Stimulated activated CD4-positive, alpha-beta T cell treated with anti-CD3 and anti-CD28 coated beads, Interleukin-12 subunit alpha, Interleukin-12 subunit beta, amount 100 ng/mL, for 48 hours (primary cell): ENCODE data around the gene SIRT3.
"Not testable (repeated sequence)": the region's sequence is repeated elsewhere in the genome, so short reads cannot be mapped to it uniquely, and the experiment has no call there.

Source experiments
- DNase-seq, 3 donors: peaks; one replicate each; pipeline ENCODE4 v3.0.0-alpha.2; 2020; ENCODE audit warnings: low read depth in 2 of 3, low spot score in 1 of 3

SIRT3 gene

GRCh38 chr11:244376-244775 lies 8.2 kb upstream of the SIRT3 start:
- no peak for DNase-seq

- DNase-seq: no peak
Measured at GRCh38 chr11:241634-242033, 5.5 kb upstream of the SIRT3 start.

- no peak for DNase-seq
Measured at GRCh38 chr11:240315-240714, 4.2 kb upstream of the SIRT3 start.

GRCh38 chr11:238346-238745 lies 2.2 kb upstream of the SIRT3 start:
- not testable (repeated sequence) for DNase-seq

- DNase-seq: peak; percentile 84 to 89 (median 85)
Measured at GRCh38 chr11:236774-237767, 929 bp upstream of the SIRT3 start, which contains the start of gene PSMD13. PSMD13 (plus strand) TSS chr11:236976; CDS start chr11:237050, 74 bp downstream.

GRCh38 chr11:235609-235996 lies 539 bp downstream of the SIRT3 start:
- peak in 2 of 3 donors; percentile 61 to 63 for DNase-seq

- no peak for DNase-seq
Measured at GRCh38 chr11:235180-235579, 962 bp downstream of the SIRT3 start.

- no peak for DNase-seq
Measured at GRCh38 chr11:232783-233565, 3.2 kb downstream of the SIRT3 start.

GRCh38 chr11:230431-230830 lies 5.7 kb downstream of the SIRT3 start:
- DNase-seq: no peak

- DNase-seq: no peak
Measured at GRCh38 chr11:227824-228379, 8.2 kb downstream of the SIRT3 start.

GRCh38 chr11:225734-226453 lies 10.2 kb downstream of the SIRT3 start:
- DNase-seq: no peak

GRCh38 chr11:224424-224823 lies 11.7 kb downstream of the SIRT3 start:
- no peak for DNase-seq

- no peak for DNase-seq
Measured at GRCh38 chr11:223884-224283, 12.3 kb downstream of the SIRT3 start.

- DNase-seq: no peak
Measured at GRCh38 chr11:223026-223789, 12.9 kb downstream of the SIRT3 start.

GRCh38 chr11:221998-222789 lies 13.9 kb downstream of the SIRT3 start:
- no peak for DNase-seq

- no peak for DNase-seq
Measured at GRCh38 chr11:221539-221938, 14.6 kb downstream of the SIRT3 start.

- not testable (repeated sequence) for DNase-seq
Measured at GRCh38 chr11:220641-221215, 15.4 kb downstream of the SIRT3 start.

- DNase-seq: no peak
Measured at GRCh38 chr11:218815-219593, 17.1 kb downstream of the SIRT3 start.
